ENCODE data around the gene EFR3B. TPM values are rescaled to one million over a fixed set of nuclear protein-coding genes. Genes with fewer than 3 reads are reported as not detected.
A peak's percentile ranks its signal among the peaks of the same experiment; 100 is the strongest.

EFR3B gene
- polyA plus RNA-seq, 2 of the 4 experiments (the other 2 are of a cell fraction): 6.5 to 12.5 TPM

DNA sequence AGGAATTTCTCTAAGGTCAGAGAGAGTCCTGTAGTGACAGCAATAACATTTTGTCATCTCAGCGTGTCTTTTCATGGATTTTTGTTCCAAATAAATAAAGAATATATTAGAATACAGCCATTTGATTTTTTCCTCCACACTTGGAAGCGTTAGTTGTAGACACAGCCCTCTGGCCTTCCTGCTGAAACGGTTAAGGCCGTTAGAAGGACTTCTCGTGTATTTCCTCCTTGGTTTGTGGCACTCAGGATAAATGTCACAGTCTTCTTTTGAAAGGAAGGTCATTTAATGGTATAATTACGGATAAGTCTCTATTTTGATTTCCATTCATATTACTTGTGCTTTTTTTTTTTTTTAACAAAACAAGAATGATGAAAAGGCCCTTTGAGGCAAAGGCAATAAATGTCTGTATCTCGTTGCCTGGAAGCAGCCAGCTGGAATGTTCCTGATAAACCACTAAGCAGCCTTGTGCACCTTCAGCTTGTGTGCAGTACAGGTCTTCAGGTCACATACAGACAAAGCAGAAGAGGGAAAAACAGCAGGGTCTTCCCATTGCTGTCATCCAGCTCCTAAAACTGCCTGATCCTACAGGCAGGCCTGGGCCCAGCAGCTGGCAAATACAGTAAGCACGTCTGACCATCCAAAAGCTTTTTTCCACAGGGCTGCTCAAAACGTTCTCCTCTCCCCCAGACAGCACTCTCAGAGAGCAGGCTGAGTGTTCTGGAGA, 14.4 kb downstream of the EFR3B start (continued):
- no peak for TF ChIP-seq CEBPB (IDR thresholded peaks at IDR 0.05)
- no peak for TF ChIP-seq PBX3 (IDR thresholded peaks at IDR 0.05)
- no peak for TF ChIP-seq MAFK (IDR thresholded peaks at IDR 0.05; ENCODE audit: partially characterized antibody)

DNA sequence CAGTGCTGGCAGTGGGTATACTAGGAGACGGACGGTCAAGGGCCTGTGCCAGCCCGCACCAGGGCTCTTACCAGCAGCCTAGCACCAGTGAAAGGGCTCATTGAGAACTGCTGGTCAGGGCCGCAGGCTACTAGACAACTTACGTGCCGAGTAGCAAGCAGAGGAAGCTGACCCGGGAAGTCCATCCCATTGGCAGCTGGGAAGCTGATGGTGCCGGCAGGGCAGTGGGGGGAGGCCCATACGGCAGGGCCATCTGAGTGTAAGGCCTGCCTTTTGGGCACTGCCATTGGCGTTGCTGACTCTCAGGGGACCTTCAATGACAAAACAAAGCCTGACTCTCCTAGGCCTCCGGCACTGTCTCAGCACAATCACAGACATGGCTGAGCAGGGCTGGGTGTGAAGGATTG, 20.6 kb downstream of the EFR3B start:
- ATAC-seq: peak; percentile 34 to 42; a peak in 4 of 6 replicates
- POLR2A ChIA-PET: no interaction called here

More for the DNA sequence above, 20.6 kb downstream of the EFR3B start:
- H3K4me1 ChIP-seq: no peaks in the 10 kb centered on the region
- peaks cover 12% of the 10 kb centered on the region; the same call in 2 of the 3 replicates for H3K9me3 ChIP-seq
- 95% methylated on average over 11 of the region's 11 CpGs for WGBS (ENCODE audit: missing lambda C conversion rate)
- H3K27ac ChIP-seq: no peak overlapping the region
- no peak for TF ChIP-seq CEBPB (IDR thresholded peaks at IDR 0.05)
- TF ChIP-seq RARB (CRISPR knock-in tag; IDR thresholded peaks at IDR 0.05): no peak
- no peak for TF ChIP-seq NPAS2 (CRISPR knock-in tag; IDR thresholded peaks at IDR 0.05; ENCODE audit: borderline replicate concordance)
- no peak for TF ChIP-seq RCOR1 (IDR thresholded peaks at IDR 0.05; ENCODE audit: low read depth, low read length)
- TF ChIP-seq MAZ (IDR thresholded peaks at IDR 0.05; ENCODE audit: borderline replicate concordance, low read depth, low read length): no peak
- no peak for TF ChIP-seq FOXS1 (CRISPR knock-in tag; IDR thresholded peaks at IDR 0.05)
- TF ChIP-seq, protein P1, sequence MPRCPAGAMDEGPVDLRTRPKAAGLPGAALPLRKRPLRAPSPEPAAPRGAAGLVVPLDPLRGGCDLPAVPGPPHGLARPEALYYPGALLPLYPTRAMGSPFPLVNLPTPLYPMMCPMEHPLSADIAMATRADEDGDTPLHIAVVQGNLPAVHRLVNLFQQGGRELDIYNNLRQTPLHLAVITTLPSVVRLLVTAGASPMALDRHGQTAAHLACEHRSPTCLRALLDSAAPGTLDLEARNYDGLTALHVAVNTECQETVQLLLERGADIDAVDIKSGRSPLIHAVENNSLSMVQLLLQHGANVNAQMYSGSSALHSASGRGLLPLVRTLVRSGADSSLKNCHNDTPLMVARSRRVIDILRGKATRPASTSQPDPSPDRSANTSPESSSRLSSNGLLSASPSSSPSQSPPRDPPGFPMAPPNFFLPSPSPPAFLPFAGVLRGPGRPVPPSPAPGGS (IDR thresholded peaks at IDR 0.05): no peak
- TF ChIP-seq CBX8 (IDR thresholded peaks at IDR 0.05): no peak
- TF ChIP-seq POLR2A (IDR thresholded peaks at IDR 0.05; ENCODE audit: low read length): no peak
- TF ChIP-seq, protein P2, sequence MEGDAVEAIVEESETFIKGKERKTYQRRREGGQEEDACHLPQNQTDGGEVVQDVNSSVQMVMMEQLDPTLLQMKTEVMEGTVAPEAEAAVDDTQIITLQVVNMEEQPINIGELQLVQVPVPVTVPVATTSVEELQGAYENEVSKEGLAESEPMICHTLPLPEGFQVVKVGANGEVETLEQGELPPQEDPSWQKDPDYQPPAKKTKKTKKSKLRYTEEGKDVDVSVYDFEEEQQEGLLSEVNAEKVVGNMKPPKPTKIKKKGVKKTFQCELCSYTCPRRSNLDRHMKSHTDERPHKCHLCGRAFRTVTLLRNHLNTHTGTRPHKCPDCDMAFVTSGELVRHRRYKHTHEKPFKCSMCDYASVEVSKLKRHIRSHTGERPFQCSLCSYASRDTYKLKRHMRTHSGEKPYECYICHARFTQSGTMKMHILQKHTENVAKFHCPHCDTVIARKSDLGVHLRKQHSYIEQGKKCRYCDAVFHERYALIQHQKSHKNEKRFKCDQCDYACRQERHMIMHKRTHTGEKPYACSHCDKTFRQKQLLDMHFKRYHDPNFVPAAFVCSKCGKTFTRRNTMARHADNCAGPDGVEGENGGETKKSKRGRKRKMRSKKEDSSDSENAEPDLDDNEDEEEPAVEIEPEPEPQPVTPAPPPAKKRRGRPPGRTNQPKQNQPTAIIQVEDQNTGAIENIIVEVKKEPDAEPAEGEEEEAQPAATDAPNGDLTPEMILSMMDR (IDR thresholded peaks at IDR 0.05): no peak
- TF ChIP-seq HOXA7 (CRISPR knock-in tag; IDR thresholded peaks at IDR 0.05): no peak
- TF ChIP-seq HDAC2 (IDR thresholded peaks at IDR 0.05): no peak
- TF ChIP-seq JUNB (IDR thresholded peaks at IDR 0.05): no peak
- no peak for TF ChIP-seq PBX3 (IDR thresholded peaks at IDR 0.05)
- no peak for TF ChIP-seq HES2 (IDR thresholded peaks at IDR 0.05)
- TF ChIP-seq SREBF2 (IDR thresholded peaks at IDR 0.05): no peak
- no peak for TF ChIP-seq ZFP36 (IDR thresholded peaks at IDR 0.05; ENCODE audit: borderline replicate concordance, partially characterized antibody)
- no peak for TF ChIP-seq FOSB (CRISPR knock-in tag; IDR thresholded peaks at IDR 0.05)
- no peak for FAIRE-seq
- no peak overlapping the region for H3K4me2 ChIP-seq
- no peak for DNase-seq (ENCODE audit: low read depth in 1 of 2, low spot score in 1 of 2)
- CTCF ChIA-PET: interaction anchor here (1.6 kb wide), 1 partner anchor 8 kb away, joined by 5 read pairs; no protein-coding TSS in a partner anchor
- H3K4me3 ChIP-seq: no peak overlapping the region
